ENCODE results near the gene SFTPA2. TPM values are rescaled to one million over a fixed set of nuclear protein-coding genes. Genes with fewer than 3 reads are reported as not detected.
A peak's percentile ranks its signal among the peaks of the same experiment; 100 is the strongest.
"Not testable (repeated sequence)": the region's sequence is repeated elsewhere in the genome, so short reads cannot be mapped to it uniquely, and the experiment has no call there.

Gene SFTPA2
- total RNA-seq, 2 experiments from 2014 or later: not detected

DNA sequence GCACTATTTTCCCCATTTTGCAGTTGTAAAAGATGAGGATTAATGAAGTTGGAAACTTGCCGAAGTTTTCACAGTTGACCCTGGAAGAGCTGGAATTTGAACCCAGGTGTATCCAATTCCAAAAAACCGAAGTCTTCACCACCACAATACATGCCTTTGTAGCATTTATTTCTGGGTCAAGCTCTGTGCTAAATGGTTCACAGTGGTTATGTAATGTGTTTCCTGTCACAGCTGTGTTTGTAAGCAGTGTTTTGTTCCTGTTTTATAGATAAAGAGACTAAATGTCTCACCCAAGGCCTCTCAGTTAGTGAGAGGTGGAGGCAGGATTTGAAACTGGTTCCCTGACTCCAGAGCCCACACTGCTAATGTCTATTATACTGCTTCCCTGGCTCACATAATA is 17.6 kb downstream of the SFTPA2 start:
- Mint-ChIP-seq H3K27ac (no peak overlapping the region), H3K27me3 (no peaks in the 10 kb centered on the region), H3K4me3 (no peak overlapping the region), H3K9me3 (no peaks in the 10 kb centered on the region), H3K36me3 (ENCODE audit: low read depth) (no peaks in the 10 kb centered on the region), H3K4me1 (ENCODE audit: low read depth) (peaks cover 8% of the 10 kb centered on the region)
- intact Hi-C loops (cut with DNase I, micrococcal nuclease): no loop called here
- H3K4me1 ChIP-seq (ENCODE audit: insufficient read depth, low read length): peaks cover 7% of the 10 kb centered on the region
- H3K27me3 ChIP-seq (ENCODE audit: control insufficient read depth in 1 of 2, insufficient read depth in 2 of 2, low read length in 2 of 2): no peaks in the 10 kb centered on the region
- peak in 1 of 14 experiments; percentile 23 for DNase-seq
- H3K27ac ChIP-seq (ENCODE audit: low read depth in 1 of 2, low read length in 2 of 2): no peak overlapping the region
- no peaks in the 10 kb centered on the region for H3K9me3 ChIP-seq (ENCODE audit: control insufficient read depth in 1 of 2, insufficient read depth in 1 of 2, low read length in 2 of 2)
- ChIA-PET CTCF (no interaction called here), POLR2A (interaction anchor here (0.6 kb wide), 1 partner anchor 1496 kb away, joined by 3 read pairs; no protein-coding TSS in a partner anchor)
- H3K36me3 ChIP-seq (ENCODE audit: insufficient read depth, low read length): no peaks in the 10 kb centered on the region
- H3K4me3 ChIP-seq (ENCODE audit: low read length): no peak overlapping the region
- ATAC-seq (ENCODE audit: poor library complexity): no peak
- TF ChIP-seq, protein P1, sequence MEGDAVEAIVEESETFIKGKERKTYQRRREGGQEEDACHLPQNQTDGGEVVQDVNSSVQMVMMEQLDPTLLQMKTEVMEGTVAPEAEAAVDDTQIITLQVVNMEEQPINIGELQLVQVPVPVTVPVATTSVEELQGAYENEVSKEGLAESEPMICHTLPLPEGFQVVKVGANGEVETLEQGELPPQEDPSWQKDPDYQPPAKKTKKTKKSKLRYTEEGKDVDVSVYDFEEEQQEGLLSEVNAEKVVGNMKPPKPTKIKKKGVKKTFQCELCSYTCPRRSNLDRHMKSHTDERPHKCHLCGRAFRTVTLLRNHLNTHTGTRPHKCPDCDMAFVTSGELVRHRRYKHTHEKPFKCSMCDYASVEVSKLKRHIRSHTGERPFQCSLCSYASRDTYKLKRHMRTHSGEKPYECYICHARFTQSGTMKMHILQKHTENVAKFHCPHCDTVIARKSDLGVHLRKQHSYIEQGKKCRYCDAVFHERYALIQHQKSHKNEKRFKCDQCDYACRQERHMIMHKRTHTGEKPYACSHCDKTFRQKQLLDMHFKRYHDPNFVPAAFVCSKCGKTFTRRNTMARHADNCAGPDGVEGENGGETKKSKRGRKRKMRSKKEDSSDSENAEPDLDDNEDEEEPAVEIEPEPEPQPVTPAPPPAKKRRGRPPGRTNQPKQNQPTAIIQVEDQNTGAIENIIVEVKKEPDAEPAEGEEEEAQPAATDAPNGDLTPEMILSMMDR (IDR thresholded peaks at IDR 0.05): no peak

DNA sequence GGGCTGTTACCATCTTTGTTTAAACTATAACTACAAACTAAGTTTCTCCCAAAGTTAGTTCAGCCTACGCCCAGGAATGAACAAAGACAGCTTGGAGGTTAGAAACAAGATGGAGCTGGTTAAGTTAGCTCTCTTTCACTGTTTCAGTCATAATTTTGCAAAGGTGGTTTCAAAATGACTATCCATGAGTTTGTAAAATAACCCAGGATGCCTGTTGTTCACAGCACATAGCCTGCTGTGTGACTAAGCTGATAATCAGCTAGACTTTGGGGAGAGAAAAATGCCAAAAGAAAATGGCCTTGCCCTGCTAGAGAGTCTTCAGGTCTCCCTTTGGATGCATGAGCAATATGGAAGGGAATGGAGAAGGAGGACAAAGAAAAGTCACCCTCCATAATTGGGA is 19.3 kb downstream of the SFTPA2 start:
- H3K27me3 Mint-ChIP-seq; H3K4me3 ChIP-seq (ENCODE audit: low read length); H3K27me3 ChIP-seq (ENCODE audit: control insufficient read depth in 1 of 2, insufficient read depth in 2 of 2, low read length in 2 of 2); POLR2A ChIA-PET; H3K36me3 Mint-ChIP-seq (ENCODE audit: low read depth); intact Hi-C loops (cut with DNase I, micrococcal nuclease); H3K4me1 ChIP-seq (ENCODE audit: insufficient read depth, low read length); H3K9me3 ChIP-seq (ENCODE audit: control insufficient read depth in 1 of 2, insufficient read depth in 1 of 2, low read length in 2 of 2); DNase-seq; H3K9me3 Mint-ChIP-seq; H3K27ac ChIP-seq (ENCODE audit: low read depth in 1 of 2, low read length in 2 of 2); H3K27ac Mint-ChIP-seq; CTCF ChIA-PET; ATAC-seq (ENCODE audit: poor library complexity); H3K36me3 ChIP-seq (ENCODE audit: insufficient read depth, low read length); H3K4me3 Mint-ChIP-seq; H3K4me1 Mint-ChIP-seq (ENCODE audit: low read depth): not testable (repeated sequence)

DNA sequence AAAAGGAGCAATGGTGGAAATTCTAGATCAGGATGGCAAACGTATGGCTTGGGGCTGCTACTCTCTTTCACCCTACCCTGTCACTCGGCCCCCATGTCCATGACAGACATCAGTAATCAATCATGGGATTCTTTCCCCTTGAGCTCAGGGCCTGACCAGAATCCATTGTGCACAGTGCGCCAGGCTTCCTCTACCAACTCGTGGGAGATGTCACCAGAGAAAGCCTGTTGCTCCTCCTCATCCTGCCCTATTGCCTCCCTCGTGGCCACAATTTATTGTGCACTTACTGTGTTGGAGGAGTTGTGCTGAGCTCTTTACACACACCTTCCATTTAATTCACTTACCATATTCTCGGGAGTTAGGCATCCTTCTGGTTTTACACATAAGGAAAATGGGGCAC is 21.9 kb downstream of the SFTPA2 start:
- intact Hi-C loops (cut with DNase I, micrococcal nuclease): loop anchor here (5.0 to 10.0 kb wide), 2 partner anchors 389 to 506 kb away; no protein-coding TSS in a partner anchor
- H3K27me3 ChIP-seq (ENCODE audit: control insufficient read depth in 1 of 2, insufficient read depth in 2 of 2, low read length in 2 of 2); DNase-seq; H3K36me3 ChIP-seq (ENCODE audit: insufficient read depth, low read length); H3K27ac ChIP-seq (ENCODE audit: low read depth in 1 of 2, low read length in 2 of 2); H3K4me3 Mint-ChIP-seq; H3K9me3 Mint-ChIP-seq; ATAC-seq (ENCODE audit: poor library complexity); H3K4me3 ChIP-seq (ENCODE audit: low read length); H3K27me3 Mint-ChIP-seq; H3K36me3 Mint-ChIP-seq (ENCODE audit: low read depth); H3K4me1 ChIP-seq (ENCODE audit: insufficient read depth, low read length); H3K27ac Mint-ChIP-seq; POLR2A ChIA-PET; H3K4me1 Mint-ChIP-seq (ENCODE audit: low read depth); H3K9me3 ChIP-seq (ENCODE audit: control insufficient read depth in 1 of 2, insufficient read depth in 1 of 2, low read length in 2 of 2); CTCF ChIA-PET: not testable (repeated sequence)

DNA sequence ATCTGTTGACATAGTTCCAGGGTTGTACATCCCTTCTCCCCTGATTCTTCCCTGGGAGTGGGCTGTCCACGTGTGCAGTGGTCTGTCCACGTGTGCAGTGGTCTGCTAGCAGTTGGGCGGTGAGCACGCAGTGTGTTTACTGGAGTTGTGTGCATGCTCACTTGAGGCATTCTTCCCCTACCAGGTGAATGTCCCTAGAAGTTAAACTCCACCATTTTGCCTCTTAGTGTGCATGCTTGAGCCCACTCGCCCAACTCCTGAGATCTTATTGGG is 26.4 kb downstream of the SFTPA2 start:
- CTCF ChIA-PET; ATAC-seq (ENCODE audit: poor library complexity); POLR2A ChIA-PET; H3K36me3 ChIP-seq (ENCODE audit: insufficient read depth, low read length); H3K9me3 Mint-ChIP-seq; H3K4me3 Mint-ChIP-seq; H3K4me1 ChIP-seq (ENCODE audit: insufficient read depth, low read length); H3K27me3 ChIP-seq (ENCODE audit: control insufficient read depth in 1 of 2, insufficient read depth in 2 of 2, low read length in 2 of 2); H3K4me1 Mint-ChIP-seq (ENCODE audit: low read depth); DNase-seq; H3K27ac Mint-ChIP-seq; H3K9me3 ChIP-seq (ENCODE audit: control insufficient read depth in 1 of 2, insufficient read depth in 1 of 2, low read length in 2 of 2); H3K4me3 ChIP-seq (ENCODE audit: low read length); H3K27me3 Mint-ChIP-seq; H3K36me3 Mint-ChIP-seq (ENCODE audit: low read depth); H3K27ac ChIP-seq (ENCODE audit: low read depth in 1 of 2, low read length in 2 of 2): not testable (repeated sequence)
- intact Hi-C loops (cut with DNase I, micrococcal nuclease): loop anchor here in 1 of 2 experiments (10.0 kb wide), 1 partner anchor 511 kb away; no protein-coding TSS in a partner anchor

DNA sequence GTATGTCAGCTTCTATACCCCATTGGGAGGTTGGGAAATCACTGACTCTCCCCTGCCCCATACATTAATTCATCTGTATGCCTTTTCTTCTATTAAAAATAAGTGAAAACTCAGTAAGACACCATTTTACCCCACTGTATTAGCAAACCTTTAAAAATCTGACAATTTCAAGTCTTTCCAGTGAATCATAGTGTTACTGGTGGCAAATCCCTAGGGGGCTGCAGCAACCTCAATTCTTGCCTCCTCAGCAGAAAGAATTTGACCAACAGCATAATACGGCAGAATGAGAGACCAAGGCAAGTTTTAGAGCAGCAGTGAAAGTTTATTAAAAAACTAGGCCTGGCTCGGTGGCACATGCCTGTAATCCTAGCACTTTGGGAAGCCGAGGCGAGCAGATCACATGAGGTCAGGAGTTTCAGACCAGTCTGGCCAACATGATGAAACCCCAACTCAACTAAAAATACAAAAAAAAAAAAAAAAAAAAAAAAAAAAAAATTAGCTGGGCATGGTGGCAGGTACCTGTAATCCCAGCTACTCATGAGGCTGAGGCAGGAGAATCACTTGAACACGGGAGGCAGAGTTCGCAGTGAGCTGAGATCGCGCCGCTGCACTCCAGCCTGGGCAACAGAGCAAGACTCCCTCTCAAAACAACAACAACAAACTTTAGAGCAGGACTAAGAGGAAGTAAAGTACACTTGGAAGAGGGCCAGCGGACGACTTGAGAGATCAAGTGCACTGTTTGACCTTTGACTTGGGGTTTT is 26.9 kb downstream of the SFTPA2 start:
- H3K9me3 Mint-ChIP-seq; H3K36me3 Mint-ChIP-seq (ENCODE audit: low read depth); H3K27me3 ChIP-seq (ENCODE audit: control insufficient read depth in 1 of 2, insufficient read depth in 2 of 2, low read length in 2 of 2); H3K27me3 Mint-ChIP-seq; DNase-seq; H3K4me3 ChIP-seq (ENCODE audit: low read length); POLR2A ChIA-PET; H3K27ac ChIP-seq (ENCODE audit: low read depth in 1 of 2, low read length in 2 of 2); H3K36me3 ChIP-seq (ENCODE audit: insufficient read depth, low read length); H3K27ac Mint-ChIP-seq; H3K9me3 ChIP-seq (ENCODE audit: control insufficient read depth in 1 of 2, insufficient read depth in 1 of 2, low read length in 2 of 2); H3K4me1 ChIP-seq (ENCODE audit: insufficient read depth, low read length); ATAC-seq (ENCODE audit: poor library complexity); CTCF ChIA-PET; H3K4me3 Mint-ChIP-seq; H3K4me1 Mint-ChIP-seq (ENCODE audit: low read depth): not testable (repeated sequence)
- intact Hi-C loops (cut with DNase I, micrococcal nuclease): loop anchor here in 1 of 2 experiments (10.0 kb wide), 1 partner anchor 511 kb away; no protein-coding TSS in a partner anchor

DNA sequence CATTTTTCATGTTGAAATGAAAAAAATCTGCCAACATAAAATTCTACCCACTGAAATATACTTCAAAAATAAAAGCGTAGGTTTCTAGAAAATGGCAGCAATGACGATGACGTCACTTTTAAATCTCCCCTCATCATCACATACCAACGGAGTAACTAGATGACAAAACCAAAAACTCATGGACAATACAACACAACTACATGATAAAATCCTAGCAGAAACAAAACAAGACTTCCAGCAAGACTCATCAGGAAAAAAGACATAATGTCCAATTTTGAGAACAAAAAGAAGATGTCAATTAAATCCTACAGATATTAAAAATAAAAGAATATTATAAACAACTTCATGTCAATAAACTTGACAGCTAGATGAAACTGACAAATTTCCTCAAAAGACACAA is 31.9 kb downstream of the SFTPA2 start:
- H3K9me3 ChIP-seq (ENCODE audit: control insufficient read depth in 1 of 2, insufficient read depth in 1 of 2, low read length in 2 of 2); H3K9me3 Mint-ChIP-seq; H3K27me3 ChIP-seq (ENCODE audit: control insufficient read depth in 1 of 2, insufficient read depth in 2 of 2, low read length in 2 of 2); H3K4me3 ChIP-seq (ENCODE audit: low read length); POLR2A ChIA-PET; DNase-seq; ATAC-seq (ENCODE audit: poor library complexity); H3K4me3 Mint-ChIP-seq; H3K27ac ChIP-seq (ENCODE audit: low read depth in 1 of 2, low read length in 2 of 2); H3K27me3 Mint-ChIP-seq; H3K36me3 Mint-ChIP-seq (ENCODE audit: low read depth); H3K4me1 Mint-ChIP-seq (ENCODE audit: low read depth); CTCF ChIA-PET; H3K27ac Mint-ChIP-seq; H3K4me1 ChIP-seq (ENCODE audit: insufficient read depth, low read length); H3K36me3 ChIP-seq (ENCODE audit: insufficient read depth, low read length); intact Hi-C loops (cut with DNase I, micrococcal nuclease): not testable (repeated sequence)
